Tibial nerve (tissue), 4 donors: ENCODE data around the gene LIPK. TPM values are rescaled to one million over a fixed set of nuclear protein-coding genes. Genes with fewer than 3 reads are reported as not detected.

Source experiments
- DNase-seq, 2 donors: peaks; one replicate each; pipeline ENCODE4 v3.0.0-alpha.2; 2019; ENCODE audit warnings: low spot score in 2 of 2
- H3K27ac ChIP-seq, 4 donors: fragments of 200-600 bp; sonication (generic) in 3 of 4; one replicate each; pipeline ENCODE4 v1.5.1; 2017 to 2019; ENCODE audit warnings: mild to moderate bottlenecking in 1 of 4
- H3K27me3 ChIP-seq, 2 donors: fragments of 200-600 bp; sonication (generic) in 1 of 2; one replicate each; pipeline versions ENCODE4 v1.5.1 to v1.6.0; 2017 to 2019
- H3K36me3 ChIP-seq, 3 donors: fragments of 200-600 bp; sonication (generic); one replicate each; pipeline ENCODE4 v1.5.1; 2018 to 2019
- H3K4me1 ChIP-seq, 4 donors: fragments of 200-600 bp; sonication (generic) in 3 of 4; one replicate each; pipeline ENCODE4 v1.5.1; 2017 to 2019
- H3K4me3 ChIP-seq, 4 donors: fragments of 200-600 bp; sonication (generic) in 3 of 4; one replicate each; pipeline ENCODE4 v1.5.1; 2017 to 2019; ENCODE audit warnings: mild to moderate bottlenecking in 1 of 4, moderate library complexity in 1 of 4
- H3K9me3 ChIP-seq, 4 donors: fragments of 200-600 bp; sonication (generic) in 3 of 4; one replicate each; pipeline ENCODE4 v1.5.1; 2017 to 2019
- EP300 ChIP-seq, 2 donors: sonication (generic); formaldehyde crosslinking; IDR thresholded peaks; one replicate each; pipeline ENCODE4 v1.6.1; 2017; ENCODE audit warnings: antibody characterized with exemption in 2 of 2, mild to moderate bottlenecking in 1 of 2
- POLR2A ChIP-seq, 2 donors: fragments of 450-650 bp; IDR thresholded peaks; one replicate each; pipeline ENCODE4 v1.6.1; 2017; ENCODE audit warnings: antibody characterized with exemption in 2 of 2, mild to moderate bottlenecking in 2 of 2, moderate library complexity in 2 of 2
- WGBS, 2 donors: methylation state at CpG; one replicate each; pipeline ENCODE4 v1.1.5; 2018; 5-methylcytosine and 5-hydroxymethylcytosine counted together
- total RNA-seq, 4 donors: library from RNA; depleted of rRNA; stranded (reverse); fragments of >200 nt; gene quantifications; one replicate each; pipeline ENCODE4 v1.1.0, GENCODE V29; 2016
- TF ChIP-seq, protein P1 (sequence below), 5 experiments: fragments of 200-600 bp in 3 of 5; fragments of 450-650 bp in 2 of 5; sonication (generic) in 3 of 5; IDR thresholded peaks; one replicate each; pipeline ENCODE4 v1.5.1; 2016 to 2019; ENCODE audit warnings: antibody characterized with exemption in 5 of 5, mild to moderate bottlenecking in 3 of 5, moderate library complexity in 2 of 5

The LIPK gene
- total RNA-seq, 4 donors from 2014 or later: not detected

DNA sequence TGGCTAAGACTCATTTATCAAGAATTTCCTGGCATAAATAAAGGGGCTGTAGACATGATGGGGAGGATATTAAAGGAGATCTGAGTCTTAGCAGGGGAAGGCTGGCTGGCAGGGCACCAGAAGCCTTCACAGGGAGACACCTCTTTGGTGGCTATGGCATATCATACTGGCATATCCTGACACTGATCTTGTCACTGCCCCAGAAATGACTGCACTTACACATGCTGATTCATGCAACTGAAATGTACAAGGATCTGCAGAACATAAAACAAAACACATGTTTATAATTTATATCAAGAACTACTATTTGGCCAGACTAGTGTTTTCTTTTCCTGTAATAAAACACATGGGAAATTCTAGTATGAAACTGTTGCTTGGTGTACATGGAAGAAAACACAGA is 48.2 kb downstream of the LIPK start:
- Histone ChIP-seq H3K27me3 (no peaks in the 10 kb centered on the region), H3K4me1 (no peaks in the 10 kb centered on the region), H3K9me3 (peaks cover 0 to 1% (median 0%) of the 10 kb centered on the region in 4 donors), H3K36me3 (no peaks in the 10 kb centered on the region), H3K4me3 (no peak overlapping the region), H3K27ac (no peak overlapping the region)
- TF ChIP-seq POLR2A (IDR thresholded peaks at IDR 0.05) (no peak), EP300 (IDR thresholded peaks at IDR 0.05) (no peak)
- TF ChIP-seq, protein P1, sequence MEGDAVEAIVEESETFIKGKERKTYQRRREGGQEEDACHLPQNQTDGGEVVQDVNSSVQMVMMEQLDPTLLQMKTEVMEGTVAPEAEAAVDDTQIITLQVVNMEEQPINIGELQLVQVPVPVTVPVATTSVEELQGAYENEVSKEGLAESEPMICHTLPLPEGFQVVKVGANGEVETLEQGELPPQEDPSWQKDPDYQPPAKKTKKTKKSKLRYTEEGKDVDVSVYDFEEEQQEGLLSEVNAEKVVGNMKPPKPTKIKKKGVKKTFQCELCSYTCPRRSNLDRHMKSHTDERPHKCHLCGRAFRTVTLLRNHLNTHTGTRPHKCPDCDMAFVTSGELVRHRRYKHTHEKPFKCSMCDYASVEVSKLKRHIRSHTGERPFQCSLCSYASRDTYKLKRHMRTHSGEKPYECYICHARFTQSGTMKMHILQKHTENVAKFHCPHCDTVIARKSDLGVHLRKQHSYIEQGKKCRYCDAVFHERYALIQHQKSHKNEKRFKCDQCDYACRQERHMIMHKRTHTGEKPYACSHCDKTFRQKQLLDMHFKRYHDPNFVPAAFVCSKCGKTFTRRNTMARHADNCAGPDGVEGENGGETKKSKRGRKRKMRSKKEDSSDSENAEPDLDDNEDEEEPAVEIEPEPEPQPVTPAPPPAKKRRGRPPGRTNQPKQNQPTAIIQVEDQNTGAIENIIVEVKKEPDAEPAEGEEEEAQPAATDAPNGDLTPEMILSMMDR (IDR thresholded peaks at IDR 0.05): no peak
- no peak for DNase-seq

DNA sequence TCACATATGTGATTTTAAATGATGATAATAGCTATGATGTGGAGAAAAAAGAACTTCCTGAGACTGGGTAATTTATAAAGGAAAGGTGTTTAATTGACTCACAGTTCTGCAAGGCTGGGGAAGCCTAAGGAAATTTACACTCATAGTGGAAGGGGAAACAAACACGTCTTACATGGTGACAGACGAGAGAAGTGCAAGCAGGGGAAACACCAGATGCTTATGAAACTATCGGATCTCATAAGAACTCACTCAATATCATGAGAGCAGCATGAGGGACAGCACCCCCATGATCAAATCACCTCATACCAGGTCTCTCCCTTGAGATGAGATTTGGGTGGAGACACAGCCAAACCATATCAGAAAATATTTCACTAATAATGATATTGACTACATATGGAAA is 49.7 kb downstream of the LIPK start:
- 66 to 72% methylated on average over 3 of the region's 3 CpGs for WGBS, 2 donors
- no peaks in the 10 kb centered on the region for H3K36me3 ChIP-seq
- no peak for DNase-seq

DNA sequence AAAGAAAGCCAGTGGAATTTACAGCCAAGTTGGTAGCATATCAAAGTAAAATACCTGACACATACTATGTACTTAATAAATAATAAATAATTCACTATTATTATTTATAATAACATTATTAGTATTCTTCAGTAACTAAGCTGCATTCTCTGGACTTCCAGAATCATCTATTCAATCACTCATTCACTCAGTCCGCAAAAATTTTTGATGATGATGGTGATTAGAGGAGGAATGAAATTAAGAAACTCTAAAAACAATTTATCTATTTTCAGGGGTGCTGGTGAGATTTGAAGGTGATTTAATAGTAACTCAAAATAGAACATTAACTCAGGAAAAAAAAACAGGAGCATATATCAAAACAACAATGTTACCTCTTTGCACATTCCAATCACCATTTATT is 50.6 kb downstream of the LIPK start:
- WGBS, 2 donors: 0 to 3% methylated on average over 1 of the region's 1 CpG
- no peak for TF ChIP-seq POLR2A (IDR thresholded peaks at IDR 0.05)
- TF ChIP-seq EP300 (IDR thresholded peaks at IDR 0.05): no peak
- TF ChIP-seq, protein P1 (IDR thresholded peaks at IDR 0.05): no peak
- no peak overlapping the region for H3K27ac ChIP-seq
- no peak overlapping the region for H3K4me3 ChIP-seq
- H3K4me1 ChIP-seq: no peaks in the 10 kb centered on the region
- no peaks in the 10 kb centered on the region for H3K9me3 ChIP-seq
- DNase-seq: no peak
- no peaks in the 10 kb centered on the region for H3K27me3 ChIP-seq
- H3K36me3 ChIP-seq: no peaks in the 10 kb centered on the region

More for the DNA sequence above, 49.7 kb downstream of the LIPK start:
- no peak for TF ChIP-seq EP300 (IDR thresholded peaks at IDR 0.05)
- no peak for TF ChIP-seq POLR2A (IDR thresholded peaks at IDR 0.05)
- TF ChIP-seq, protein P1 (IDR thresholded peaks at IDR 0.05): no peak
- H3K4me3 ChIP-seq: no peak overlapping the region
- H3K27me3 ChIP-seq: no peaks in the 10 kb centered on the region
- no peak overlapping the region for H3K27ac ChIP-seq
- H3K9me3 ChIP-seq: no peaks in the 10 kb centered on the region
- H3K4me1 ChIP-seq: no peaks in the 10 kb centered on the region

DNA sequence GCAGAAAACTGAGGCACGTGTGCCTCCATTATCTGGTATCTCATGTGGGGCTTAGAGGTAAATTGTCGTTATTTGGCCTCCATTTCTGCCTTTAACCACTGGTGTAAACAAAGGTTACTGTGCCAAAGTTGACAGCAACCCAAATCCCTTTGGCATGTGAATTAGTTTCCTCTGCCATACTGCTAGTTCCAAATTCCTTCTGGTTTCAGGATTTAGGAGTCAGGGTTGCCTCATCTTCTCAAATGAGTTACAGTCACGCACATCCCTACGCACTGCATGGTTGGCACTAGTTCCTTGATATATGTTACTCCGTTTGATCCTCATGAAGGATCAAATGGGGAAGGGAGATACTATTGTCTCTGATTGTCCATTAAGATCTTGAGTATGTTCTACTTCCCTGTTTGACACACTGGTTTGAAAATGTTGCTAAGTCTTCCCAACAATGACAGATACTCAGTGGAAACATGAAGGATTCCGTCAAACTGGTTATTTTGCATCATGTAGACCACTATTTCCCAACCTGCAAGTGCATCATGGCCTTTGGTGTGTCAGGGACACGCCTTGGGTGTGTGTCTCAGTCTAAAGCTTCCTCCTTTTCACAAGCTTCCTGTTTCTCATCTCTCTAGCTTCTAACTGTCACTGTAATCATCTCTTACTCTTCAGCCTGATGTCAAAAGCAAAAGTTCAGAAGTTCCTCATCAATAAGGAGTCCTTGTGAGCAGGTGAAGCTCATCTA is 53.5 kb downstream of the LIPK start, which contains the start of gene LIPN:
TSS of gene LIPN (plus strand) at position 655 of the 736 bp plus-strand sequence. CDS start 1,386 bp downstream, outside the sequence.
- Histone ChIP-seq H3K4me1 (no peaks in the 10 kb centered on the region), H3K27ac (peak within 1 kb of the TSS in 1 of 4 donors; percentile 27), H3K36me3 (no peaks in the 10 kb centered on the region), H3K27me3 (no peaks in the 10 kb centered on the region), H3K4me3 (no peak within 1 kb of the TSS), H3K9me3 (no peaks in the 10 kb centered on the region)
- WGBS, 2 donors: 86 to 87% methylated on average over 7 of the region's 7 CpGs
- peak in 1 of 2 donors; percentile 44 for DNase-seq
- TF ChIP-seq, protein P1 (IDR thresholded peaks at IDR 0.05): no peak
- TF ChIP-seq POLR2A (IDR thresholded peaks at IDR 0.05) (no peak), EP300 (IDR thresholded peaks at IDR 0.05) (peak in 1 of 2 donors; percentile 78)

DNA sequence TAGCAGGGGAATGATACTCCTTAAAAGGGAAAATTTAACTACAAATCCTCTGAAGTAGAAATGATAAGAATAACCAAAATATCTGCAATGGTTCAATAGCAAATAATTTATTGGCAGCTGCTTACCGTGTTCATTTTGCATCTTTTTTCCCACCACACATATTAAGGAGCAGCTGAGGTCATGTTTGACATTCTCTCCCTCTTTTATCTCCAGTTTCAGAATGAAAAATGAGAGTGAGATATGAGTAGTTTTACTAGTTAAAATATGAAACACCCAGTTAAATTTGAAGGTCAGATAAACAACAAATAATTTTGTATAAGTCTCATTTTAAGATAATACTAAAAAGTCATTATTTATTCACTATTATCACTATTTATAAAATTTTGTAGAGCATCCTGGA is 56.9 kb downstream of the LIPK start:
- WGBS, 2 donors: 43 to 55% methylated on average over 1 of the region's 1 CpG

More for the DNA sequence above, 56.9 kb downstream of the LIPK start:
- Histone ChIP-seq H3K27me3 (no peaks in the 10 kb centered on the region), H3K9me3 (no peaks in the 10 kb centered on the region), H3K36me3 (no peaks in the 10 kb centered on the region), H3K27ac (no peak overlapping the region), H3K4me1 (no peaks in the 10 kb centered on the region), H3K4me3 (no peak overlapping the region)
- DNase-seq: no peak
- TF ChIP-seq POLR2A (IDR thresholded peaks at IDR 0.05) (no peak), EP300 (IDR thresholded peaks at IDR 0.05) (no peak)
- TF ChIP-seq, protein P1 (IDR thresholded peaks at IDR 0.05): no peak
